H9 (cell line): ENCODE results near the gene MAPKAP1. TPM values are rescaled to one million over a fixed set of nuclear protein-coding genes. Genes with fewer than 3 reads are reported as not detected.

Source experiments
- DNase-seq: peaks from one replicate; pipeline ENCODE4 v3.0.0-alpha.2; 2017
- H2AFZ ChIP-seq: one replicate; pipeline ENCODE4 v1.6.1; 2013; ENCODE audit warnings: mild to moderate bottlenecking, low read length, control low read depth, moderate library complexity
- H2AK5ac ChIP-seq: 2 replicates; pipeline ENCODE4 v1.6.1; 2013; ENCODE audit warnings: low read length, control low read depth, mixed read lengths; ENCODE audit not compliant: insufficient read length
- H2BK120ac ChIP-seq: one replicate; pipeline ENCODE4 v1.6.1; 2013; ENCODE audit warnings: low read depth, mild to moderate bottlenecking, low read length, control low read depth, inconsistent platforms; ENCODE audit not compliant: poor library complexity, severe bottlenecking
- H2BK12ac ChIP-seq: 2 replicates; pipeline ENCODE4 v1.6.1; 2013; ENCODE audit warnings: low read length, control low read depth, mixed read lengths, low read depth; ENCODE audit not compliant: insufficient read length
- H2BK15ac ChIP-seq: 2 replicates; pipeline ENCODE4 v1.6.1; 2013; ENCODE audit warnings: low read depth, low read length, control low read depth
- H2BK20ac ChIP-seq: one replicate; pipeline ENCODE4 v1.6.1; 2013; ENCODE audit warnings: low read depth, mild to moderate bottlenecking, low read length, control low read depth, inconsistent platforms; ENCODE audit not compliant: poor library complexity, severe bottlenecking
- H2BK5ac ChIP-seq: 2 replicates; pipeline ENCODE4 v1.6.1; 2013; ENCODE audit warnings: low read length, control low read depth, mixed read lengths; ENCODE audit not compliant: insufficient read length
- H3K14ac ChIP-seq: 2 replicates; pipeline ENCODE4 v1.6.1; 2013; ENCODE audit warnings: low read length, control low read depth; ENCODE audit not compliant: insufficient read depth
- H3K18ac ChIP-seq: 2 replicates; pipeline ENCODE4 v1.6.1; 2013; ENCODE audit warnings: low read depth, mild to moderate bottlenecking, mixed read lengths, low read length, control low read depth; ENCODE audit not compliant: insufficient read length
- H3K23ac ChIP-seq: 2 replicates; pipeline ENCODE4 v1.6.1; 2013; ENCODE audit warnings: low read length, control low read depth, mixed read lengths, low read depth; ENCODE audit not compliant: insufficient read length
- H3K23me2 ChIP-seq: 2 replicates; pipeline ENCODE4 v1.6.1; 2013; ENCODE audit warnings: low read depth, mild to moderate bottlenecking, mixed read lengths, low read length, control low read depth; ENCODE audit not compliant: insufficient read length, poor library complexity, severe bottlenecking
- H3K27ac ChIP-seq: 2 replicates; pipeline ENCODE4 v1.5.1; 2013; ENCODE audit warnings: low read length, control low read depth, mixed read lengths, low read depth; ENCODE audit not compliant: insufficient read length
- H3K27me3 ChIP-seq: 2 replicates; pipeline ENCODE4 v1.6.1; 2013; ENCODE audit warnings: low read length, control low read depth, inconsistent platforms; ENCODE audit not compliant: insufficient read depth
- H3K4ac ChIP-seq: 2 replicates; pipeline ENCODE4 v1.6.1; 2013; ENCODE audit warnings: low read depth, mild to moderate bottlenecking, control low read depth, inconsistent platforms, low read length, moderate library complexity
- H3K4me1 ChIP-seq: 2 replicates; pipeline ENCODE4 v1.6.1; 2013; ENCODE audit warnings: low read length, control low read depth, inconsistent platforms; ENCODE audit not compliant: insufficient read depth
- H3K4me2 ChIP-seq: 2 replicates; pipeline ENCODE4 v1.6.1; 2013; ENCODE audit warnings: low read length, control low read depth, mixed read lengths; ENCODE audit not compliant: insufficient read length, insufficient read depth
- H3K56ac ChIP-seq: 2 replicates; pipeline ENCODE4 v1.6.1; 2013; ENCODE audit warnings: low read depth, mild to moderate bottlenecking, mixed read lengths, low read length, control low read depth; ENCODE audit not compliant: insufficient read length
- H3K79me1 ChIP-seq: 2 replicates; pipeline ENCODE4 v1.6.1; 2013; ENCODE audit warnings: low read depth, mild to moderate bottlenecking, moderate library complexity, low read length, control low read depth, inconsistent platforms; ENCODE audit not compliant: insufficient read depth, poor library complexity, severe bottlenecking
- H3K79me2 ChIP-seq: 2 replicates; pipeline ENCODE4 v1.6.1; 2013; ENCODE audit warnings: low read length, control low read depth, inconsistent platforms; ENCODE audit not compliant: insufficient read depth
- H3K9ac ChIP-seq: 2 replicates; pipeline ENCODE4 v1.6.1; 2013; ENCODE audit warnings: low read length, control low read depth, mixed read lengths; ENCODE audit not compliant: insufficient read length; ENCODE audit errors: extremely low read depth
- H3K9me3 ChIP-seq: one replicate; pipeline ENCODE4 v1.6.1; 2013; ENCODE audit warnings: low read depth, low read length, inconsistent platforms; ENCODE audit not compliant: control insufficient read depth
- H3T11ph ChIP-seq: one replicate; pipeline ENCODE4 v1.6.1; 2013; ENCODE audit warnings: mild to moderate bottlenecking, low read length, control low read depth, inconsistent platforms
- H4K20me1 ChIP-seq: one replicate; pipeline ENCODE4 v1.6.1; 2013; ENCODE audit not compliant: control insufficient read depth, insufficient read length, insufficient read depth
- H4K5ac ChIP-seq: 2 replicates; pipeline ENCODE4 v1.6.1; 2013; ENCODE audit warnings: low read depth, mild to moderate bottlenecking, mixed read lengths, low read length, control low read depth; ENCODE audit not compliant: insufficient read length
- H4K8ac ChIP-seq: replicated peaks from 2 replicates; pipeline ENCODE4 v1.6.1; 2013; ENCODE audit warnings: low read length, control low read depth, mixed read lengths, low read depth; ENCODE audit not compliant: insufficient read length
- H4K91ac ChIP-seq: 2 replicates; pipeline ENCODE4 v1.6.1; 2013; ENCODE audit warnings: low read depth, mild to moderate bottlenecking, moderate library complexity, mixed read lengths, low read length, control low read depth; ENCODE audit not compliant: insufficient read length
- H3K27ac Mint-ChIP-seq, 3 experiments: 2 replicates in 2 of 3; 3 replicates in 1 of 3; pipeline ENCODE4 v1.8.0; 2020 to 2021; ENCODE audit warnings: mixed read lengths in 3 of 3, mild to moderate bottlenecking in 1 of 3, moderate library complexity in 1 of 3
- H3K27me3 Mint-ChIP-seq: 2 replicates; pipeline ENCODE4 v1.8.0; 2021; ENCODE audit warnings: low read depth, mild to moderate bottlenecking, moderate library complexity, mixed read lengths
- H3K36me3 Mint-ChIP-seq, 3 experiments: 2 replicates in 2 of 3; 3 replicates in 1 of 3; pipeline ENCODE4 v1.8.0; 2020 to 2021; ENCODE audit warnings: low read depth in 3 of 3, mixed read lengths in 3 of 3; ENCODE audit not compliant: insufficient read depth in 1 of 3
- H3K4me1 Mint-ChIP-seq, 2 experiments: 2 replicates each; pipeline ENCODE4 v1.8.0; 2020; ENCODE audit warnings: mixed read lengths in 2 of 2
- H3K4me3 Mint-ChIP-seq, 2 experiments: 2 replicates in 1 of 2; 3 replicates in 1 of 2; pipeline ENCODE4 v1.8.0; 2020 to 2021; ENCODE audit warnings: mild to moderate bottlenecking in 2 of 2, mixed read lengths in 2 of 2, moderate library complexity in 1 of 2
- H3K9me3 Mint-ChIP-seq, 2 experiments: 2 replicates in 1 of 2; 3 replicates in 1 of 2; pipeline ENCODE4 v1.8.0; 2020; ENCODE audit warnings: mild to moderate bottlenecking in 2 of 2, mixed read lengths in 2 of 2, moderate library complexity in 1 of 2
- CTCF ChIP-seq: fragments of 200-600 bp; sonication (generic); conservative IDR thresholded peaks from 3 replicates; pipeline ENCODE4 v1.8.0; 2021; ENCODE audit warnings: antibody characterized with exemption, mild to moderate bottlenecking
- WGBS: extraction: QIAGEN DNeasy Blood & Tissue Kit; methylation state at CpG from one replicate; pipeline ENCODE4 v1.1.7; 2013; ENCODE audit warnings: missing lambda C conversion rate, low lambda C conversion rate, mixed read lengths; ENCODE audit not compliant: insufficient read length; ENCODE audit errors: extremely low coverage; 5-methylcytosine and 5-hydroxymethylcytosine counted together
- total RNA-seq: library from RNA; stranded (reverse); gene quantifications from 2 replicates; pipeline ENCODE4 v1.2.1, GENCODE V29; 2021

Gene MAPKAP1
- total RNA-seq, 1 experiment from 2014 or later: 97.0 TPM

DNA sequence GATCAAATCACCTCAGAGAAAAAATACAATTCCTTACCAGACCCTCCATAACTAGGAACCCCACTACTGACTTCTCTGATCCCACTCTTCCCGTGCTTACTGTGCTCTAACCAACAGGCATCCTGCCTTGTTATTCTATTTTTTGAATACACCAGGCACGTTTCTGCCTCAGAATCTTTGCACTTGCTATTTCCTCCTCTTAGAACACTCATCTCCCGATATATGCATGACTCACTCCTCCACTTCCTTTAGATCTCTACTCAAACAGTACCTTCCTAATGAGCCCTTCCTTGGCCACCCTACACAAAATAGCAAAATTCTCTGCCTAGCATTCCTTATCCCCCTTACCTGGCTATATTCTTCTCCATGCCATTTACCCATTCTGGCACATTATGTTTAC lies 43.9 kb downstream of the MAPKAP1 start:
- Histone ChIP-seq H3K4me1 (no peaks in the 10 kb centered on the region), H2AK5ac (no peak overlapping the region), H3K79me1 (no peaks in the 10 kb centered on the region), H2BK12ac (no peak overlapping the region), H4K8ac (no peak overlapping the region), H3K18ac (no peak overlapping the region), H3K4me2 (no peak overlapping the region), H3K9ac (no peak overlapping the region), H3K14ac (no peak overlapping the region), H2AFZ (no peak overlapping the region), H3T11ph (no peak overlapping the region), H2BK15ac (no peak overlapping the region), H4K20me1 (no peaks in the 10 kb centered on the region), H3K23ac (no peak overlapping the region), H4K5ac (no peak overlapping the region), H3K27ac (no peak overlapping the region), H2BK20ac (no peak overlapping the region), H3K4ac (no peak overlapping the region), H4K91ac (no peak overlapping the region), H3K9me3 (no peaks in the 10 kb centered on the region), H2BK5ac (no peak overlapping the region), H3K79me2 (no peaks in the 10 kb centered on the region), H3K27me3 (no peaks in the 10 kb centered on the region), H3K56ac (no peak overlapping the region), H3K23me2 (no peaks in the 10 kb centered on the region), H2BK120ac (no peak overlapping the region)
- Mint-ChIP-seq H3K27me3 (no peaks in the 10 kb centered on the region), H3K9me3 (peaks cover 0 to 4% of the 10 kb centered on the region in 2 experiments; a peak in 1 of 5 replicates), H3K36me3 (peaks cover 7 to 18% (median 15%) of the 10 kb centered on the region in 3 experiments; a peak in 6 of 7 replicates), H3K4me1 (peaks cover under 1% of the 10 kb centered on the region in 2 experiments; a peak in 2 of 4 replicates), H3K4me3 (no peak overlapping the region), H3K27ac (peak overlapping the region in 1 of 3 experiments; percentile 1; a peak in 2 of 7 replicates)
- WGBS: no CpG with 5 or more reads among the region's 3 CpGs
- TF ChIP-seq CTCF: no peak
- DNase-seq: no peak
